Measurements from ENCODE around the gene GAD2.

DNA sequence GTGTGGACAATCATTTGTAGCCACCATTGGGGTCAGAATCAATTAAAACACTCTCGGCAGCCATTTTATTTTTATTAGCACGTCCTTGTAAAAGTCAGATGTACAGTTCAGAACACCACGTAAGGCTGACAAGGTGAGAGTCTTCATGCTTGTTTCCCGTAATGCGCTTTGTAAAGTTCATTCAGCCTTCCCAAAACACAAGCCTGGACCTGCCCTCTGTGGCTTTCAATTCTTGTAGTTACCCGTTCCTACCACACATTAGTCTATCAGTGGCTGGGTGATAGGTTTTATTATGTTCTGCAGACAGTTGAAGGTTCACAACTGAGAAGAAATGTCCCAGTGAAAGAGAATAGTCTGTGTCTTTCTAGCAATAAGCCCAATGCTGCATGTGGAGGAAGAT lies 35.4 kb downstream of the GAD2 start:
- TF ChIP-seq TAF1 (IDR thresholded peaks at IDR 0.05; ENCODE audit: low read depth) (no peak), TCF12 (IDR thresholded peaks at IDR 0.05; ENCODE audit: low read depth) (no peak), REST (IDR thresholded peaks at IDR 0.05; ENCODE audit: low read depth) (no peak), YY1 (IDR thresholded peaks at IDR 0.05; ENCODE audit: low read depth) (no peak), CEBPB (IDR thresholded peaks at IDR 0.05) (no peak), FOXM1 (IDR thresholded peaks at IDR 0.05; ENCODE audit: borderline replicate concordance, low read depth) (no peak), TEAD4 (IDR thresholded peaks at IDR 0.05) (no peak), RAD21 (IDR thresholded peaks at IDR 0.05; ENCODE audit: low read depth) (no peak), NFIC (IDR thresholded peaks at IDR 0.05) (no peak), EGR1 (IDR thresholded peaks at IDR 0.05) (no peak), EP300 (IDR thresholded peaks at IDR 0.05; ENCODE audit: borderline replicate concordance) (no peak), CREB1 (IDR thresholded peaks at IDR 0.05; ENCODE audit: low read depth) (no peak)
- TF ChIP-seq, protein P1, sequence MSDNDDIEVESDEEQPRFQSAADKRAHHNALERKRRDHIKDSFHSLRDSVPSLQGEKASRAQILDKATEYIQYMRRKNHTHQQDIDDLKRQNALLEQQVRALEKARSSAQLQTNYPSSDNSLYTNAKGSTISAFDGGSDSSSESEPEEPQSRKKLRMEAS (IDR thresholded peaks at IDR 0.05): no peak
- TF ChIP-seq, protein P2, sequence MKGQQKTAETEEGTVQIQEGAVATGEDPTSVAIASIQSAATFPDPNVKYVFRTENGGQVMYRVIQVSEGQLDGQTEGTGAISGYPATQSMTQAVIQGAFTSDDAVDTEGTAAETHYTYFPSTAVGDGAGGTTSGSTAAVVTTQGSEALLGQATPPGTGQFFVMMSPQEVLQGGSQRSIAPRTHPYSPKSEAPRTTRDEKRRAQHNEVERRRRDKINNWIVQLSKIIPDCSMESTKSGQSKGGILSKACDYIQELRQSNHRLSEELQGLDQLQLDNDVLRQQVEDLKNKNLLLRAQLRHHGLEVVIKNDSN (IDR thresholded peaks at IDR 0.05): no peak

Measured in Ishikawa (cell line).